Right lobe of liver (tissue), 4 donors: ENCODE measurements around the gene CTF1.

Source experiments
- CTCF ChIP-seq, 4 donors: fragments of 200-600 bp in 3 of 4; fragments of 450-650 bp in 1 of 4; IDR thresholded peaks; one replicate each; pipeline versions ENCODE4 v1.5.1 to v1.8.0; 2016 to 2022; ENCODE audit warnings: antibody characterized with exemption in 4 of 4, mild to moderate bottlenecking in 2 of 4
- POLR2A ChIP-seq: fragments of 450-650 bp; IDR thresholded peaks from one replicate; pipeline ENCODE4 v1.6.1; 2017; ENCODE audit warnings: antibody characterized with exemption, mild to moderate bottlenecking
- donor health status: DM: no; HTN: no; CAD: no.
- donor health status: DM: no; HTN: no; CAD: no.
- donor health status: DM: no; HTN: yes; CAD: no.

- no peak for TF ChIP-seq CTCF (IDR thresholded peaks at IDR 0.05)
- no peak for TF ChIP-seq POLR2A
Measured at GRCh38 chr16:30910427-30911029, 14.1 kb downstream of the CTF1 start.
